Left ventricle myocardium superior (tissue), 1 donor: ENCODE data around the gene CHCHD6. TPM values are rescaled to one million over a fixed set of nuclear protein-coding genes. Genes with fewer than 3 reads are reported as not detected.
A peak's percentile ranks its signal among the peaks of the same experiment; 100 is the strongest.

Source experiments
- ATAC-seq: fragments of 200-7000 bp; cut with Tn5 transposase; one replicate; pipeline ENCODE4 v1.9.1; 2020; ENCODE audit warnings: mild to moderate bottlenecking, moderate library complexity
- DNase-seq: peaks from one replicate; pipeline ENCODE4 v3.0.0-alpha.2; 2020
- intact Hi-C: fragments of 100-400 bp; cut with micrococcal nuclease; formaldehyde crosslinking; loops from one replicate; pipeline ENCODE4 v1.11.0; 2022
- total RNA-seq: library from RNA; stranded (reverse); fragmentation: NEBNext Ultra II Directional; extraction: Animal tissue kit (Norgen Biotek cat#: 25700); gene quantifications from one replicate; pipeline ENCODE4 v1.2.1, GENCODE V29; 2021
- donor health status: DM: no; HTN: yes; CAD: no; lungs with severe emphysema.

Gene CHCHD6
- total RNA-seq, 1 donor from 2014 or later: 10.1 TPM

- ATAC-seq (no peak), DNase-seq (no peak)
- intact Hi-C loops: no loop called here
Observed at GRCh38 chr3:126959136-126959920, 255.3 kb downstream of the CHCHD6 start.

GRCh38 chr3:126959921-126960603 is 256.0 kb downstream of the CHCHD6 start:
- ATAC-seq: no peak
- intact Hi-C loops: no loop called here
- no peak for DNase-seq

GRCh38 chr3:126960604-126960995 is 256.6 kb downstream of the CHCHD6 start:
- DNase-seq (peak; percentile 67), ATAC-seq (peak; percentile 80)
- intact Hi-C loops: no loop called here

GRCh38 chr3:126961191-126961790 is 257.3 kb downstream of the CHCHD6 start:
- peak; percentile 88 for ATAC-seq
- intact Hi-C loops: no loop called here
- DNase-seq: peak; percentile 83

- intact Hi-C loops: no loop called here
- peak; percentile 70 for ATAC-seq
- peak; percentile 76 for DNase-seq
Observed at GRCh38 chr3:126961791-126962461, 257.9 kb downstream of the CHCHD6 start.

- intact Hi-C loops: no loop called here
- ATAC-seq (no peak), DNase-seq (no peak)
Observed at GRCh38 chr3:126962756-126963155, 258.7 kb downstream of the CHCHD6 start.

- intact Hi-C loops: no loop called here
- ATAC-seq: no peak
- DNase-seq: no peak
Observed at GRCh38 chr3:126963261-126964190, 259.5 kb downstream of the CHCHD6 start.

GRCh38 chr3:126964261-126964660 is 260.2 kb downstream of the CHCHD6 start:
- DNase-seq (no peak), ATAC-seq (no peak)
- intact Hi-C loops: no loop called here

GRCh38 chr3:126964950-126965349 is 260.9 kb downstream of the CHCHD6 start:
- intact Hi-C loops: no loop called here
- ATAC-seq (no peak), DNase-seq (peak; percentile 8)

GRCh38 chr3:126965526-126966080 is 261.6 kb downstream of the CHCHD6 start:
- ATAC-seq: no peak
- intact Hi-C loops: no loop called here
- DNase-seq: peak; percentile 11

GRCh38 chr3:126967386-126967785 is 263.3 kb downstream of the CHCHD6 start:
- intact Hi-C loops: no loop called here
- DNase-seq: no peak
- no peak for ATAC-seq

- DNase-seq (no peak), ATAC-seq (no peak)
- intact Hi-C loops: no loop called here
Observed at GRCh38 chr3:126968391-126969390, 264.7 kb downstream of the CHCHD6 start.

GRCh38 chr3:126969586-126969985 is 265.5 kb downstream of the CHCHD6 start:
- DNase-seq (no peak), ATAC-seq (no peak)
- intact Hi-C loops: no loop called here

- intact Hi-C loops: loop anchor here (10.0 kb wide), 1 partner anchor 215 kb away; no protein-coding TSS in a partner anchor
- DNase-seq (no peak), ATAC-seq (no peak)
Observed at GRCh38 chr3:126970101-126970500, 266.1 kb downstream of the CHCHD6 start.

- ATAC-seq (no peak), DNase-seq (no peak)
- intact Hi-C loops: loop anchor here (10.0 kb wide), 1 partner anchor 216 kb away; no protein-coding TSS in a partner anchor
Observed at GRCh38 chr3:126970921-126971320, 266.9 kb downstream of the CHCHD6 start.

GRCh38 chr3:126971891-126972351 is 267.9 kb downstream of the CHCHD6 start:
- peak; percentile 81 for DNase-seq
- intact Hi-C loops: loop anchor here (10.0 kb wide), 1 partner anchor 217 kb away; no protein-coding TSS in a partner anchor
- ATAC-seq: peak; percentile 88

- DNase-seq: peak; percentile 18
- intact Hi-C loops: loop anchor here (10.0 kb wide), 1 partner anchor 218 kb away; no protein-coding TSS in a partner anchor
- no peak for ATAC-seq
Observed at GRCh38 chr3:126972866-126973265, 268.8 kb downstream of the CHCHD6 start.
